ENCODE data around the gene COX20.

- TF ChIP-seq CTCF (conservative IDR thresholded peaks at IDR 0.05) (no peak), EZH2 (IDR thresholded peaks at IDR 0.05; ENCODE audit: low read depth) (no peak)
These were observed 749 bp upstream of the COX20 start for GRCh38 chr1:244834543-244835275.

Measured in PC-9 (cell line).